IMR-90 (cell line): ENCODE data around the gene TOGARAM1. TPM values are rescaled to one million over a fixed set of nuclear protein-coding genes. Genes with fewer than 3 reads are reported as not detected.

Experiments
- ATAC-seq: fragments of 200-7000 bp; cut with Tn5 transposase; 2 replicates; pipeline ENCODE4 v1.9.1; 2020; ENCODE audit warnings: low read depth, mild to moderate bottlenecking, moderate library complexity
- BruUV-seq: library from RNA; stranded (reverse); fragments of 400-500 nt; replicated peaks from 2 replicates; lab custom pipeline; 2021; lab: Mats Ljungman, UMichigan
- CTCF ChIA-PET: fragments of 300-600 bp; formaldehyde crosslinking; extraction: SDS; loops from one replicate; lab custom pipeline; 2021; ENCODE audit warnings: antibody characterized with exemption; lab: Yijun Ruan, JAX
- POLR2A ChIA-PET: fragments of 300-600 bp; sonication (Branson Sonifier 250); formaldehyde crosslinking; loops from one replicate; lab custom pipeline; 2022; ENCODE audit warnings: antibody characterized with exemption; ENCODE audit not compliant: unreplicated experiment; lab: Charles Lee
- DNase-seq: peaks from one replicate; pipeline ENCODE4 v3.0.0; 2013
- H2AFZ ChIP-seq: replicated peaks from 2 replicates; pipeline ENCODE3; 2013; ENCODE audit warnings: low read length, mild to moderate bottlenecking; ENCODE audit not compliant: poor library complexity
- H2AK5ac ChIP-seq: 2 replicates; pipeline ENCODE4 v1.6.1; 2013; ENCODE audit warnings: low read depth, low read length, inconsistent platforms
- H2AK9ac ChIP-seq: replicated peaks from 2 replicates; pipeline ENCODE3; 2013; ENCODE audit warnings: mild to moderate bottlenecking, low read depth, low read length, moderate library complexity; ENCODE audit not compliant: poor library complexity
- H2BK120ac ChIP-seq: 2 replicates; pipeline ENCODE4 v1.6.1; 2013; ENCODE audit warnings: low read depth, low read length, inconsistent platforms
- H2BK15ac ChIP-seq: 3 replicates; pipeline ENCODE4 v1.6.1; 2013; ENCODE audit warnings: low read depth, low read length, inconsistent platforms
- H2BK20ac ChIP-seq: 2 replicates; pipeline ENCODE4 v1.6.1; 2013; ENCODE audit warnings: low read depth, mild to moderate bottlenecking, inconsistent platforms, low read length, moderate library complexity
- H2BK5ac ChIP-seq: 2 replicates; pipeline ENCODE4 v1.6.1; 2013; ENCODE audit warnings: mild to moderate bottlenecking, low read depth, low read length, inconsistent platforms; ENCODE audit not compliant: poor library complexity, severe bottlenecking
- H3K14ac ChIP-seq: replicated peaks from 2 replicates; pipeline ENCODE4 v1.6.1; 2013; ENCODE audit warnings: low read depth, low read length, inconsistent platforms
- H3K18ac ChIP-seq: 2 replicates; pipeline ENCODE4 v1.6.1; 2013; ENCODE audit warnings: low read depth, low read length, control low read depth
- H3K23ac ChIP-seq: 2 replicates; pipeline ENCODE4 v1.6.1; 2013; ENCODE audit warnings: low read depth, low read length, inconsistent platforms
- H3K27ac ChIP-seq: 2 replicates; pipeline ENCODE4 v1.5.1; 2013; ENCODE audit warnings: mild to moderate bottlenecking, control low read depth, low read length; ENCODE audit not compliant: insufficient read depth
- H3K27me3 ChIP-seq: 2 replicates; pipeline ENCODE4 v1.6.1; 2013; ENCODE audit warnings: low read length; ENCODE audit not compliant: control insufficient read depth, insufficient read depth
- H3K36me3 ChIP-seq: 2 replicates; pipeline ENCODE4 v1.6.1; 2013; ENCODE audit warnings: low read length, mixed read lengths; ENCODE audit not compliant: control insufficient read depth, insufficient read depth
- H3K4ac ChIP-seq: 2 replicates; pipeline ENCODE4 v1.6.1; 2013; ENCODE audit warnings: low read depth, low read length, inconsistent platforms
- H3K4me1 ChIP-seq: 2 replicates; pipeline ENCODE4 v1.6.1; 2013; ENCODE audit warnings: low read length, mixed read lengths; ENCODE audit not compliant: control insufficient read depth, insufficient read depth
- H3K4me2 ChIP-seq: 2 replicates; pipeline ENCODE4 v1.6.1; 2013; ENCODE audit warnings: low read depth, mild to moderate bottlenecking, control low read depth, low read length, moderate library complexity
- H3K4me3 ChIP-seq: 2 replicates; pipeline ENCODE4 v1.5.1; 2013; ENCODE audit warnings: low read depth, mild to moderate bottlenecking, control low read depth, low read length, moderate library complexity; ENCODE audit not compliant: insufficient read depth
- H3K56ac ChIP-seq: 2 replicates; pipeline ENCODE4 v1.6.1; 2013; ENCODE audit warnings: low read length, inconsistent platforms; ENCODE audit not compliant: insufficient read depth; ENCODE audit errors: extremely low read depth
- H3K79me1 ChIP-seq, 2 experiments: 2 replicates each; pipeline ENCODE4 v1.6.1; 2013; ENCODE audit warnings: low read length in 2 of 2, inconsistent platforms in 1 of 2, low read depth in 1 of 2
- H3K9ac ChIP-seq: 2 replicates; pipeline ENCODE4 v1.6.1; 2013; ENCODE audit warnings: low read depth, low read length, control low read depth
- H3K9me1 ChIP-seq: 2 replicates; pipeline ENCODE4 v1.6.1; 2013; ENCODE audit warnings: low read length, inconsistent platforms; ENCODE audit not compliant: insufficient read depth
- H3K9me3 ChIP-seq: 2 replicates; pipeline ENCODE4 v1.6.1; 2013; ENCODE audit warnings: low read length; ENCODE audit not compliant: control insufficient read depth, insufficient read depth
- H4K20me1 ChIP-seq: 2 replicates; pipeline ENCODE4 v1.6.1; 2013; ENCODE audit warnings: low read length, inconsistent platforms; ENCODE audit not compliant: insufficient read depth
- H4K5ac ChIP-seq: 2 replicates; pipeline ENCODE4 v1.6.1; 2013; ENCODE audit warnings: mild to moderate bottlenecking, low read depth, low read length, control low read depth
- H4K8ac ChIP-seq, 2 experiments: 2 replicates each; pipeline ENCODE4 v1.6.1; 2013; ENCODE audit warnings: low read depth in 2 of 2, low read length in 2 of 2, control low read depth in 1 of 2, inconsistent platforms in 1 of 2
- H4K91ac ChIP-seq: 2 replicates; pipeline ENCODE4 v1.6.1; 2013; ENCODE audit warnings: low read depth, low read length, inconsistent platforms; ENCODE audit not compliant: insufficient read depth
- BHLHE40 ChIP-seq: fragments of 150-350 bp; IDR thresholded peaks from 2 replicates; pipeline ENCODE4 v1.6.1; 2016; ENCODE audit warnings: mild to moderate bottlenecking, low read depth, low read length
- CEBPB ChIP-seq: IDR thresholded peaks from 2 replicates; pipeline ENCODE4 v1.6.1; 2012; ENCODE audit warnings: low read depth, low read length, improper control_type of control experiment
- CHD1 ChIP-seq: IDR thresholded peaks from 2 replicates; pipeline ENCODE4 v1.6.1; 2012; ENCODE audit warnings: low read depth, low read length, improper control_type of control experiment
- CTCF ChIP-seq: conservative IDR thresholded peaks from 2 replicates; pipeline ENCODE4 v1.5.1; 2012; ENCODE audit warnings: mild to moderate bottlenecking, low read depth, low read length, improper control_type of control experiment
- ELK1 ChIP-seq: fragments of 150-350 bp; IDR thresholded peaks from 2 replicates; pipeline ENCODE4 v1.6.1; 2016; ENCODE audit warnings: low read depth, mild to moderate bottlenecking, low read length, moderate library complexity, borderline replicate concordance
- FOS ChIP-seq: fragments of 150-350 bp; IDR thresholded peaks from 2 replicates; pipeline ENCODE4 v1.6.1; 2016; ENCODE audit warnings: low read depth, low read length
- MAFK ChIP-seq: IDR thresholded peaks from 2 replicates; pipeline ENCODE4 v1.6.1; 2012; ENCODE audit warnings: low read depth, low read length, improper control_type of control experiment
- MXI1 ChIP-seq: IDR thresholded peaks from 2 replicates; pipeline ENCODE4 v1.6.1; 2012; ENCODE audit warnings: low read depth, mild to moderate bottlenecking, low read length, moderate library complexity, borderline replicate concordance
- NFE2L2 ChIP-seq: fragments of 150-350 bp; IDR thresholded peaks from 2 replicates; pipeline ENCODE4 v1.6.1; 2016; ENCODE audit warnings: low read depth, mild to moderate bottlenecking, low read length
- POLR2A ChIP-seq: IDR thresholded peaks from 2 replicates; pipeline ENCODE4 v1.6.1; 2012; ENCODE audit warnings: mild to moderate bottlenecking, low read depth, low read length
- RCOR1 ChIP-seq: IDR thresholded peaks from 2 replicates; pipeline ENCODE4 v1.6.1; 2012; ENCODE audit warnings: mild to moderate bottlenecking, low read length, improper control_type of control experiment; ENCODE audit not compliant: insufficient replicate concordance
- RFX5 ChIP-seq: IDR thresholded peaks from 2 replicates; pipeline ENCODE4 v1.8.0; 2012; ENCODE audit warnings: low read depth, mild to moderate bottlenecking, low read length, moderate library complexity
- SMC3 ChIP-seq: fragments of 150-350 bp; IDR thresholded peaks from 2 replicates; pipeline ENCODE4 v1.6.1; 2016; ENCODE audit warnings: low read depth, mild to moderate bottlenecking, antibody characterized with exemption, low read length, moderate library complexity
- USF2 ChIP-seq: fragments of 150-350 bp; IDR thresholded peaks from 2 replicates; pipeline ENCODE4 v1.6.1; 2017; ENCODE audit warnings: mild to moderate bottlenecking, antibody characterized with exemption, low read length, low read depth
- WGBS, 2 experiments: methylation state at CpG; one replicate each; pipeline versions ENCODE4 v1.1.5 to v1.1.7; 2013; ENCODE audit warnings: missing lambda C conversion rate in 2 of 2; ENCODE audit not compliant: insufficient read length in 1 of 2; ENCODE audit errors: extremely low coverage in 2 of 2; 5-methylcytosine and 5-hydroxymethylcytosine counted together
- dilution Hi-C: fragments of 300-500 bp; cut with HindIII; formaldehyde crosslinking; loops from one replicate; pipeline ENCODE4 v1.14.3; 2018; ENCODE audit warnings: low sequenced_read_pairs; ENCODE audit not compliant: unreplicated experiment
- in situ Hi-C: fragments of 300-500 bp; cut with MboI; formaldehyde crosslinking; loops from 3 replicates; pipeline ENCODE4 v1.14.3; 2019; ENCODE audit warnings: low sequenced_read_pairs, inconsistent platforms, mixed read lengths
- intact Hi-C: fragments of 100-400 bp; cut with micrococcal nuclease; formaldehyde crosslinking; loops from 2 replicates; pipeline ENCODE4 v1.10.0; 2022
- polyA plus RNA-seq, 3 experiments: library from polyadenylated mRNA; depleted of rRNA; stranded (reverse); fragments of >200 nt; gene quantifications; 2 replicates each; pipeline ENCODE4 v1.2.3, GENCODE V29; 2012; ENCODE audit warnings: low replicate concordance in 1 of 3
- total RNA-seq: library from RNA; depleted of rRNA; stranded (reverse); fragments of >200 nt; gene quantifications from 2 replicates; pipeline ENCODE4 v1.2.3, GENCODE V29; 2012

TOGARAM1 gene
- total and polyA plus RNA-seq, 2 of the 4 experiments (the other 2 are of a cell fraction), result 3.1 to 13.4 TPM

GRCh38 chr14:45028107-45028626, 66.2 kb downstream of the TOGARAM1 start:
- H2BK20ac ChIP-seq, result no peak overlapping the region
- dilution Hi-C loops, result no loop called here
- H3K27ac ChIP-seq, result no peak overlapping the region
- H3K56ac ChIP-seq, result no peak overlapping the region
- intact Hi-C loops, result loop anchor here (5.0 kb wide), 1 partner anchor 39 kb away; no protein-coding TSS in a partner anchor
- H3K27me3 ChIP-seq, result no peaks in the 10 kb centered on the region
- H3K9ac ChIP-seq, result no peak overlapping the region
- H2BK15ac ChIP-seq, result no peak overlapping the region
- POLR2A ChIA-PET, result no interaction called here
- H3K14ac ChIP-seq, result no peak overlapping the region
- DNase-seq (no peak), ATAC-seq (no peak)
- H2AK5ac ChIP-seq, result no peak overlapping the region
- no peak overlapping the region for H3K18ac ChIP-seq
- H3K4me3 ChIP-seq, result no peak overlapping the region
- H3K79me1 ChIP-seq, result no peaks in the 10 kb centered on the region
- H3K4me2 ChIP-seq, result no peak overlapping the region
- no peak overlapping the region for H4K91ac ChIP-seq
- no peak overlapping the region for H4K5ac ChIP-seq
- H3K9me3 ChIP-seq, result no peaks in the 10 kb centered on the region
- peaks cover 4% of the 10 kb centered on the region for H3K36me3 ChIP-seq
- no peaks in the 10 kb centered on the region for H4K20me1 ChIP-seq
- H3K9me1 ChIP-seq, result no peaks in the 10 kb centered on the region
- WGBS, 2 experiments, result no CpG with 5 or more reads among the region's 2 CpGs
- no peaks in the 10 kb centered on the region for H3K4me1 ChIP-seq
- no peak overlapping the region for H2BK5ac ChIP-seq
- TF ChIP-seq MAFK (no peak), USF2 (no peak), POLR2A (no peak), CHD1 (no peak), NFE2L2 (no peak), RCOR1 (no peak), ELK1 (no peak), RFX5 (no peak), BHLHE40 (no peak), SMC3 (no peak), FOS (no peak), CEBPB (no peak), MXI1 (no peak), CTCF (no peak)
- H3K23ac ChIP-seq, result no peak overlapping the region
- no peak overlapping the region for H2AFZ ChIP-seq
- H3K4ac ChIP-seq, result no peak overlapping the region
- in situ Hi-C loops, result no loop called here
- no peak overlapping the region for H2AK9ac ChIP-seq
- CTCF ChIA-PET, result interaction anchor here (0.8 to 1.0 kb wide), 2 partner anchors 240 to 242 kb away, joined by 3 read pairs; no protein-coding TSS in a partner anchor
- no peak overlapping the region for H4K8ac ChIP-seq
- BruUV-seq, result no TSS peak
- no peak overlapping the region for H2BK120ac ChIP-seq
